GM12891 (cell line): ENCODE results near the gene PRKCE.

Experiments
- POLR2A ChIP-seq: IDR thresholded peaks from 2 replicates; pipeline ENCODE4 v1.6.1; 2011; ENCODE audit warnings: low read depth, low read length, control low read depth
- SPI1 ChIP-seq: IDR thresholded peaks from 2 replicates; pipeline ENCODE4 v1.6.1; 2011; ENCODE audit warnings: low read depth, low read length, control low read depth

GRCh38 chr2:46076251-46076650 is 424.8 kb downstream of the PRKCE start:
- TF ChIP-seq POLR2A (no peak), SPI1 (no peak)
